Hepatocyte (in vitro differentiated cells): ENCODE results near the gene PTGER2. TPM values are rescaled to one million over a fixed set of nuclear protein-coding genes. Genes with fewer than 3 reads are reported as not detected.
A peak's percentile ranks its signal among the peaks of the same experiment; 100 is the strongest.

Source experiments
- DNase-seq: peaks from one replicate; pipeline ENCODE4 v3.0.0-alpha.2; 2016; ENCODE audit warnings: low spot score
- H2AFZ ChIP-seq: fragments of 200-600 bp; sonication (generic); 2 replicates; pipeline ENCODE4 v1.6.0; 2016; ENCODE audit warnings: antibody characterized with exemption, mild to moderate bottlenecking
- H3K27ac ChIP-seq: fragments of 200-600 bp; sonication (generic); 2 replicates; pipeline ENCODE4 v1.5.1; 2016; ENCODE audit warnings: mild to moderate bottlenecking
- H3K27me3 ChIP-seq: fragments of 200-600 bp; sonication (generic); 2 replicates; pipeline ENCODE4 v1.6.1; 2016
- H3K36me3 ChIP-seq: fragments of 200-600 bp; sonication (generic); replicated peaks from 2 replicates; pipeline ENCODE4 v1.5.1; 2016; ENCODE audit warnings: low read depth; ENCODE audit not compliant: insufficient read depth
- H3K4me1 ChIP-seq: fragments of 200-600 bp; sonication (generic); 2 replicates; pipeline ENCODE4 v1.5.1; 2016; ENCODE audit warnings: mild to moderate bottlenecking, moderate library complexity; ENCODE audit not compliant: insufficient read depth
- H3K4me2 ChIP-seq: fragments of 200-600 bp; sonication (generic); 2 replicates; pipeline ENCODE4 v1.6.0; 2016
- H3K4me3 ChIP-seq: fragments of 200-600 bp; sonication (generic); 2 replicates; pipeline ENCODE4 v1.5.1; 2016; ENCODE audit warnings: mild to moderate bottlenecking
- H3K79me2 ChIP-seq: fragments of 200-600 bp; sonication (generic); 2 replicates; pipeline ENCODE4 v1.6.0; 2017; ENCODE audit warnings: mild to moderate bottlenecking
- H3K9me2 ChIP-seq: fragments of 200-600 bp; sonication (generic); replicated peaks from 2 replicates; pipeline ENCODE4 v1.6.0; 2017; ENCODE audit warnings: mild to moderate bottlenecking; ENCODE audit not compliant: insufficient read depth
- H3K9me3 ChIP-seq: fragments of 200-600 bp; sonication (generic); 2 replicates; pipeline ENCODE4 v1.5.1; 2016; ENCODE audit warnings: low read depth, mild to moderate bottlenecking
- H4K20me1 ChIP-seq: fragments of 200-600 bp; sonication (generic); 2 replicates; pipeline ENCODE4 v1.6.0; 2016; ENCODE audit warnings: mild to moderate bottlenecking; ENCODE audit not compliant: insufficient read depth, poor library complexity, severe bottlenecking
- CTCF ChIP-seq: fragments of 200-600 bp; sonication (generic); IDR thresholded peaks from 2 replicates; pipeline ENCODE4 v1.5.1; 2016; ENCODE audit warnings: antibody characterized with exemption, mild to moderate bottlenecking; ENCODE audit not compliant: poor library complexity
- EZH2 ChIP-seq: fragments of 200-600 bp; sonication (generic); IDR thresholded peaks from 2 replicates; pipeline ENCODE4 v1.6.1; 2016; ENCODE audit warnings: antibody characterized with exemption, mild to moderate bottlenecking, borderline replicate concordance
- EZH2phosphoT487 ChIP-seq: fragments of 200-600 bp; sonication (generic); IDR thresholded peaks from one replicate; pipeline ENCODE4 v1.6.1; 2018; ENCODE audit warnings: antibody characterized with exemption, mild to moderate bottlenecking, low read depth, moderate library complexity; ENCODE audit not compliant: unreplicated experiment, severe bottlenecking
- WGBS: methylation state at CpG from one replicate; pipeline ENCODE4 v1.1.6; 2016; ENCODE audit warnings: low lambda C conversion rate; ENCODE audit errors: missing lambda C conversion rate; 5-methylcytosine and 5-hydroxymethylcytosine counted together
- polyA plus RNA-seq: library from polyadenylated mRNA; unstranded; fragments of >200 nt; fragmentation: Nextera tagmentation; extraction: Ambion mirVana; gene quantifications from 2 replicates; pipeline ENCODE4 v1.2.1, GENCODE V29; 2016
- total RNA-seq: library from RNA; depleted of rRNA; stranded (reverse); fragments of >200 nt; gene quantifications from 2 replicates; pipeline ENCODE4 v1.2.3, GENCODE V29; 2014

The PTGER2 gene
- total and polyA plus RNA-seq, 2 experiments from 2014 or later: 18.5 to 49.3 TPM

- H3K36me3 ChIP-seq: no peaks in the 10 kb centered on the region
- no peaks in the 10 kb centered on the region for H3K9me2 ChIP-seq
- H3K27me3 ChIP-seq: no peaks in the 10 kb centered on the region
- no peak overlapping the region for H3K27ac ChIP-seq
- H3K4me3 ChIP-seq: no peak overlapping the region
- H3K79me2 ChIP-seq: no peaks in the 10 kb centered on the region
- no peaks in the 10 kb centered on the region for H4K20me1 ChIP-seq
- H3K9me3 ChIP-seq: no peaks in the 10 kb centered on the region
- no peak overlapping the region for H3K4me2 ChIP-seq
- 96% methylated on average over 6 of the region's 6 CpGs for WGBS
- no peaks in the 10 kb centered on the region for H3K4me1 ChIP-seq
- no peak for DNase-seq
- TF ChIP-seq EZH2 (no peak), EZH2phosphoT487 (no peak), CTCF (no peak)
- H2AFZ ChIP-seq: no peak overlapping the region
Observed at GRCh38 chr14:52305014-52305413, 9.1 kb upstream of the PTGER2 start.

GRCh38 chr14:52307376-52307775, 6.7 kb upstream of the PTGER2 start:
- 69% methylated on average over 4 of the region's 4 CpGs for WGBS
- DNase-seq: peak; percentile 9
- H2AFZ ChIP-seq: no peak overlapping the region
- H3K36me3 ChIP-seq: no peaks in the 10 kb centered on the region
- no peaks in the 10 kb centered on the region for H3K27me3 ChIP-seq
- peaks cover 2% of the 10 kb centered on the region for H3K4me1 ChIP-seq
- H3K9me3 ChIP-seq: no peaks in the 10 kb centered on the region
- TF ChIP-seq EZH2: no peak
- no peak for TF ChIP-seq CTCF
- TF ChIP-seq EZH2phosphoT487: no peak
- H3K27ac ChIP-seq: peak overlapping the region; percentile 58
- no peaks in the 10 kb centered on the region for H3K79me2 ChIP-seq
- no peak overlapping the region for H3K4me2 ChIP-seq
- H3K9me2 ChIP-seq: no peaks in the 10 kb centered on the region
- no peaks in the 10 kb centered on the region for H4K20me1 ChIP-seq
- no peak overlapping the region for H3K4me3 ChIP-seq

GRCh38 chr14:52307905-52308304, 6.2 kb upstream of the PTGER2 start:
- no peak for DNase-seq
- Histone ChIP-seq H2AFZ (no peak overlapping the region), H3K9me3 (no peaks in the 10 kb centered on the region), H3K9me2 (no peaks in the 10 kb centered on the region), H3K4me2 (no peak overlapping the region), H3K27ac (peak overlapping the region; percentile 58), H3K36me3 (no peaks in the 10 kb centered on the region), H3K4me3 (no peak overlapping the region), H3K4me1 (peaks cover 2% of the 10 kb centered on the region), H3K27me3 (no peaks in the 10 kb centered on the region), H3K79me2 (no peaks in the 10 kb centered on the region), H4K20me1 (no peaks in the 10 kb centered on the region)
- WGBS: 88% methylated on average over 2 of the region's 2 CpGs
- TF ChIP-seq EZH2phosphoT487 (no peak), EZH2 (no peak), CTCF (no peak)

- no peak overlapping the region for H2AFZ ChIP-seq
- H3K27ac ChIP-seq: no peak overlapping the region
- H3K79me2 ChIP-seq: no peaks in the 10 kb centered on the region
- peaks cover 7% of the 10 kb centered on the region for H3K27me3 ChIP-seq
- DNase-seq: no peak
- 94% methylated on average over 3 of the region's 3 CpGs for WGBS
- TF ChIP-seq EZH2 (no peak), EZH2phosphoT487 (no peak), CTCF (no peak)
- H3K36me3 ChIP-seq: no peaks in the 10 kb centered on the region
- no peak overlapping the region for H3K4me3 ChIP-seq
- no peak overlapping the region for H3K4me2 ChIP-seq
- H3K9me2 ChIP-seq: no peaks in the 10 kb centered on the region
- H3K9me3 ChIP-seq: no peaks in the 10 kb centered on the region
- H3K4me1 ChIP-seq: peaks cover 8% of the 10 kb centered on the region
- no peaks in the 10 kb centered on the region for H4K20me1 ChIP-seq
Observed at GRCh38 chr14:52310541-52310940, 3.6 kb upstream of the PTGER2 start.
